ENCODE results near the gene ADAM15.

DNA sequence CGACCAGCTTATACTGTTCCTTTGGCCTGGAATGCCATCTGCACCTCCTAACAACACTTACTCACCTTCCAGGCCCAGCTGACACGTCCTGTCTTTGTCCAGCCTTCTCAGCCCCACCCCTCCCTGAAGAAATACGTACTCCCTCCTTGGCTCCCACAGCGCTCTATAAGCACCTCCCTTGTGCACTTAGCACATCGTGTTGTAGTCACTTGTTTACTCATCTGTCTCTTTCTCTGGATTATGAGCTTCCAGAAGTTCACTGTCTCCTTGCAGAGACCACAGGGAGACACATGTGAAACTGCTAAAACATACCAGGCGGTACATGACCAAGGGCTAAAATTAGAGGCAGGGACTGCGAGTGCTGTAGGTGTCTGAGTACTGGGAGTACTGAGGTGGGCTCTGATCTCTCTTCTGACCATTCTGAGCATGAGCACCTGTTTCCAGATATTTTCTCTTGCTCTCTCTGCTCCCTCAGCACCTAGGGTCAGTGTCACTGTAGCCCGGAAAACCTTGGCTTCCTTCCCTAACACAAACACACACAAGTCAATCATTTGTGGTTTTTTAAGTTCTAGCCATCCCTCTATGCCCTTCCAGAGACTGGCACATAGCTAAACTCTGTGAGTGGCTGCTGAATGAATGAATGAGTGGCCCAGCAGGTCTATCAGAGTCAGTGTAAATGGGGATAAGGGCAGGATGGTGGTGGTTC lies 12.4 kb upstream of the ADAM15 start:
- TF ChIP-seq EZH2 (IDR thresholded peaks at IDR 0.05; ENCODE audit: borderline replicate concordance, low read depth, low read length, severe bottlenecking), result no peak
- TF ChIP-seq POLR2A (IDR thresholded peaks at IDR 0.05; ENCODE audit: low read depth, low read length), result no peak
- TF ChIP-seq, protein P1, sequence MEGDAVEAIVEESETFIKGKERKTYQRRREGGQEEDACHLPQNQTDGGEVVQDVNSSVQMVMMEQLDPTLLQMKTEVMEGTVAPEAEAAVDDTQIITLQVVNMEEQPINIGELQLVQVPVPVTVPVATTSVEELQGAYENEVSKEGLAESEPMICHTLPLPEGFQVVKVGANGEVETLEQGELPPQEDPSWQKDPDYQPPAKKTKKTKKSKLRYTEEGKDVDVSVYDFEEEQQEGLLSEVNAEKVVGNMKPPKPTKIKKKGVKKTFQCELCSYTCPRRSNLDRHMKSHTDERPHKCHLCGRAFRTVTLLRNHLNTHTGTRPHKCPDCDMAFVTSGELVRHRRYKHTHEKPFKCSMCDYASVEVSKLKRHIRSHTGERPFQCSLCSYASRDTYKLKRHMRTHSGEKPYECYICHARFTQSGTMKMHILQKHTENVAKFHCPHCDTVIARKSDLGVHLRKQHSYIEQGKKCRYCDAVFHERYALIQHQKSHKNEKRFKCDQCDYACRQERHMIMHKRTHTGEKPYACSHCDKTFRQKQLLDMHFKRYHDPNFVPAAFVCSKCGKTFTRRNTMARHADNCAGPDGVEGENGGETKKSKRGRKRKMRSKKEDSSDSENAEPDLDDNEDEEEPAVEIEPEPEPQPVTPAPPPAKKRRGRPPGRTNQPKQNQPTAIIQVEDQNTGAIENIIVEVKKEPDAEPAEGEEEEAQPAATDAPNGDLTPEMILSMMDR (IDR thresholded peaks at IDR 0.05; ENCODE audit: extremely low read depth in 1 of 2, insufficient read depth in 1 of 2, low read depth in 1 of 2, low read length in 2 of 2), result no peak
- TF ChIP-seq, protein P2, sequence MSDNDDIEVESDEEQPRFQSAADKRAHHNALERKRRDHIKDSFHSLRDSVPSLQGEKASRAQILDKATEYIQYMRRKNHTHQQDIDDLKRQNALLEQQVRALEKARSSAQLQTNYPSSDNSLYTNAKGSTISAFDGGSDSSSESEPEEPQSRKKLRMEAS (IDR thresholded peaks at IDR 0.05; ENCODE audit: insufficient read depth, insufficient read length), result no peak
- no peak for TF ChIP-seq FOS (IDR thresholded peaks at IDR 0.05; ENCODE audit: borderline replicate concordance, insufficient read depth, low read length)
- TF ChIP-seq POLR2AphosphoS5 (IDR thresholded peaks at IDR 0.05; ENCODE audit: insufficient read depth, low read depth, low read length), result no peak
- TF ChIP-seq MYC (IDR thresholded peaks at IDR 0.05; ENCODE audit: low read depth, low read length), result no peak

All from endothelial cell of umbilical vein (primary cell).